ENCODE data around the gene ADTRP.
A peak's percentile ranks its signal among the peaks of the same experiment; 100 is the strongest.
"Not testable (repeated sequence)": the region's sequence is repeated elsewhere in the genome, so short reads cannot be mapped to it uniquely, and the experiment has no call there.

ADTRP gene

GRCh38 chr6:11682561-11682975, 96.0 kb downstream of the ADTRP start:
- no peak overlapping the region for H3K4me3 ChIP-seq (ENCODE audit: low read length)
- no peak for DNase-seq (ENCODE audit: low read depth)
- TF ChIP-seq CTCF (conservative IDR thresholded peaks at IDR 0.05; ENCODE audit: low read depth, low read length) = no peak

GRCh38 chr6:11681770-11682169, 96.8 kb downstream of the ADTRP start:
- H3K4me3 ChIP-seq (ENCODE audit: low read length) = no peak overlapping the region
- peak; percentile 36 for TF ChIP-seq CTCF (conservative IDR thresholded peaks at IDR 0.05; ENCODE audit: low read depth, low read length)
- no peak for DNase-seq (ENCODE audit: low read depth)

GRCh38 chr6:11681357-11681756, 97.2 kb downstream of the ADTRP start:
- TF ChIP-seq CTCF (conservative IDR thresholded peaks at IDR 0.05; ENCODE audit: low read depth, low read length) = no peak
- DNase-seq (ENCODE audit: low read depth) = no peak
- H3K4me3 ChIP-seq (ENCODE audit: low read length) = no peak overlapping the region

GRCh38 chr6:11680479-11680878, 98.1 kb downstream of the ADTRP start:
- not testable (repeated sequence) for DNase-seq (ENCODE audit: low read depth)

GRCh38 chr6:11679099-11679498, 99.5 kb downstream of the ADTRP start:
- no peak overlapping the region for H3K4me3 ChIP-seq (ENCODE audit: low read length)
- no peak for TF ChIP-seq CTCF (conservative IDR thresholded peaks at IDR 0.05; ENCODE audit: low read depth, low read length)
- DNase-seq (ENCODE audit: low read depth) = no peak

More at GRCh38 chr6:11680479-11680878, 98.1 kb downstream of the ADTRP start:
- H3K4me3 ChIP-seq (ENCODE audit: low read length) = not testable (repeated sequence)

GRCh38 chr6:11675601-11676000, 103.0 kb downstream of the ADTRP start:
- DNase-seq (ENCODE audit: low read depth) = no peak
- no peak overlapping the region for H3K4me3 ChIP-seq (ENCODE audit: low read length)
- no peak for TF ChIP-seq CTCF (conservative IDR thresholded peaks at IDR 0.05; ENCODE audit: low read depth, low read length)

GRCh38 chr6:11672669-11673068, 105.9 kb downstream of the ADTRP start:
- no peak overlapping the region for H3K4me3 ChIP-seq (ENCODE audit: low read length)
- DNase-seq (ENCODE audit: low read depth) = no peak
- TF ChIP-seq CTCF (conservative IDR thresholded peaks at IDR 0.05; ENCODE audit: low read depth, low read length) = no peak

GRCh38 chr6:11672256-11672655, 106.3 kb downstream of the ADTRP start:
- TF ChIP-seq CTCF (conservative IDR thresholded peaks at IDR 0.05; ENCODE audit: low read depth, low read length) = no peak
- no peak for DNase-seq (ENCODE audit: low read depth)
- no peak overlapping the region for H3K4me3 ChIP-seq (ENCODE audit: low read length)

Data from retinal pigment epithelial cell (primary cell).